Endothelial cell (in vitro differentiated cells): ENCODE results near the gene ABHD15. TPM values are rescaled to one million over a fixed set of nuclear protein-coding genes. Genes with fewer than 3 reads are reported as not detected.

ENCODE experiments used
- DNase-seq: peaks from one replicate; pipeline ENCODE4 v3.0.0; 2021; ENCODE audit warnings: low spot score
- H3K27ac Mint-ChIP-seq: one replicate; pipeline ENCODE4 v1.8.0; 2021; ENCODE audit warnings: mixed read lengths, inconsistent platforms; ENCODE audit not compliant: unreplicated experiment
- H3K27me3 Mint-ChIP-seq: one replicate; pipeline ENCODE4 v1.8.0; 2021; ENCODE audit warnings: mild to moderate bottlenecking, moderate library complexity, mixed read lengths, inconsistent platforms; ENCODE audit not compliant: unreplicated experiment
- H3K36me3 Mint-ChIP-seq: one replicate; pipeline ENCODE4 v1.8.0; 2021; ENCODE audit warnings: mild to moderate bottlenecking, low read depth, mixed read lengths, inconsistent platforms; ENCODE audit not compliant: unreplicated experiment
- H3K4me1 Mint-ChIP-seq: one replicate; pipeline ENCODE4 v1.8.0; 2021; ENCODE audit warnings: mild to moderate bottlenecking, mixed read lengths, inconsistent platforms; ENCODE audit not compliant: unreplicated experiment
- H3K4me3 Mint-ChIP-seq: one replicate; pipeline ENCODE4 v1.8.0; 2021; ENCODE audit warnings: mild to moderate bottlenecking, mixed read lengths, inconsistent platforms; ENCODE audit not compliant: unreplicated experiment
- H3K9me3 Mint-ChIP-seq: one replicate; pipeline ENCODE4 v1.8.0; 2021; ENCODE audit warnings: mixed read lengths, inconsistent platforms; ENCODE audit not compliant: unreplicated experiment
- total RNA-seq: library from RNA; stranded (reverse); fragmentation: NEBNext Ultra II Directional; extraction: Animal tissue kit (Norgen Biotek cat#: 25700); gene quantifications from one replicate; pipeline ENCODE4 v1.2.1, GENCODE V29; 2021; ENCODE audit not compliant: unreplicated experiment
- TF ChIP-seq, protein P1 (sequence below): fragments of 200-600 bp; sonication (generic); IDR thresholded peaks from one replicate; pipeline ENCODE4 v1.5.0; 2021; ENCODE audit warnings: antibody characterized with exemption; ENCODE audit not compliant: unreplicated experiment

Gene ABHD15
- total RNA-seq, 1 donor from 2014 or later = 1.7 TPM

DNA sequence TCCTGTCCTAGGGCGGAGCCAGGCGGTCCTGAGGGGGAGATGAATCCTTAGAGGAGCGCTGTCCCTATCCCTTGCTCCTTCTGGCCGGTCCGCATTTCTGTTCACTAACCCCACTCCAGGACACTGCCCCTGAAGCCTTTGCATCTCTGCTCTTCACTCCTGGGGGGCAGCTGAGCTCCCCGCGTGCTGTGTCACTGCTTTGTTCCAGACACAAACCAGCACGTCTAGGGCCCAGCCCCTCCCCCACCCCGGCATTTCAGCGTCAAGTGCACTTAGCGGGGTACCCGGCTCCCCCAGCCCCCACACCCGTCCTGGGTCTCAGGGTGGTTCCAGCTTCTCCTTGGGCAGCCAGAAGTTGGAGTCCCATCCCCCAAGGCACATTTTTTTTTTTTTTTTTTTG is 47.0 kb upstream of the ABHD15 start:
- peaks cover 15% of the 10 kb centered on the region for H3K4me1 Mint-ChIP-seq
- peaks cover 6% of the 10 kb centered on the region for H3K36me3 Mint-ChIP-seq
- DNase-seq = no peak
- no peak overlapping the region for H3K27ac Mint-ChIP-seq
- TF ChIP-seq, protein P1, sequence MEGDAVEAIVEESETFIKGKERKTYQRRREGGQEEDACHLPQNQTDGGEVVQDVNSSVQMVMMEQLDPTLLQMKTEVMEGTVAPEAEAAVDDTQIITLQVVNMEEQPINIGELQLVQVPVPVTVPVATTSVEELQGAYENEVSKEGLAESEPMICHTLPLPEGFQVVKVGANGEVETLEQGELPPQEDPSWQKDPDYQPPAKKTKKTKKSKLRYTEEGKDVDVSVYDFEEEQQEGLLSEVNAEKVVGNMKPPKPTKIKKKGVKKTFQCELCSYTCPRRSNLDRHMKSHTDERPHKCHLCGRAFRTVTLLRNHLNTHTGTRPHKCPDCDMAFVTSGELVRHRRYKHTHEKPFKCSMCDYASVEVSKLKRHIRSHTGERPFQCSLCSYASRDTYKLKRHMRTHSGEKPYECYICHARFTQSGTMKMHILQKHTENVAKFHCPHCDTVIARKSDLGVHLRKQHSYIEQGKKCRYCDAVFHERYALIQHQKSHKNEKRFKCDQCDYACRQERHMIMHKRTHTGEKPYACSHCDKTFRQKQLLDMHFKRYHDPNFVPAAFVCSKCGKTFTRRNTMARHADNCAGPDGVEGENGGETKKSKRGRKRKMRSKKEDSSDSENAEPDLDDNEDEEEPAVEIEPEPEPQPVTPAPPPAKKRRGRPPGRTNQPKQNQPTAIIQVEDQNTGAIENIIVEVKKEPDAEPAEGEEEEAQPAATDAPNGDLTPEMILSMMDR = no peak
- H3K4me3 Mint-ChIP-seq = no peak overlapping the region
- H3K27me3 Mint-ChIP-seq = peaks cover 21% of the 10 kb centered on the region
- H3K9me3 Mint-ChIP-seq = no peaks in the 10 kb centered on the region

DNA sequence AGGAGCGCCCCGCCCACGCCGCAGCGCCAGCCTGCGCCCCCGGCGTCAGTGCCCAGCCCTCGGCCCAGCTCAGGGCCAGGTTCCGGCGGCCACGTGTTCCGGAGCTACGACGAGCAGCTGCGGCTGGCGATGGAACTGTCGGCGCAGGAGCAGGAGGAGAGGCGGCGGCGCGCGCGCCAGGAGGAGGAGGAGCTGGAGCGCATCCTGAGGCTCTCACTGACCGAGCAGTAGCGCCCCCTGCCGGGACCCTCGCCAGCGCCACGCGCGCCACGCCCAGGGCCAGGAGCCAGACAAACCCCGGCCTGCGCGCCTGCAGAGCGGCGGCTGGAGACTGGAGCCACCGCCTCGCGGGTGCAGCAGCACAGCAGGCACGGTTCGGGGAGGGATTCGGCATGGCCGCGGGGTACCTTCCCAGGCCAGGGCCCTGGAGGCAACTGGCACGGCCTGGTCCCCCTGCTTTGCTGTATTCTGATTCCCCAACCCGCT is 46.6 kb upstream of the ABHD15 start:
- Mint-ChIP-seq H3K4me3 (no peak overlapping the region), H3K27me3 (peaks cover 21% of the 10 kb centered on the region), H3K9me3 (no peaks in the 10 kb centered on the region), H3K36me3 (peaks cover 6% of the 10 kb centered on the region), H3K4me1 (peaks cover 15% of the 10 kb centered on the region), H3K27ac (no peak overlapping the region)
- peak; percentile 99 for DNase-seq
- TF ChIP-seq, protein P1 = peak; percentile 94

DNA sequence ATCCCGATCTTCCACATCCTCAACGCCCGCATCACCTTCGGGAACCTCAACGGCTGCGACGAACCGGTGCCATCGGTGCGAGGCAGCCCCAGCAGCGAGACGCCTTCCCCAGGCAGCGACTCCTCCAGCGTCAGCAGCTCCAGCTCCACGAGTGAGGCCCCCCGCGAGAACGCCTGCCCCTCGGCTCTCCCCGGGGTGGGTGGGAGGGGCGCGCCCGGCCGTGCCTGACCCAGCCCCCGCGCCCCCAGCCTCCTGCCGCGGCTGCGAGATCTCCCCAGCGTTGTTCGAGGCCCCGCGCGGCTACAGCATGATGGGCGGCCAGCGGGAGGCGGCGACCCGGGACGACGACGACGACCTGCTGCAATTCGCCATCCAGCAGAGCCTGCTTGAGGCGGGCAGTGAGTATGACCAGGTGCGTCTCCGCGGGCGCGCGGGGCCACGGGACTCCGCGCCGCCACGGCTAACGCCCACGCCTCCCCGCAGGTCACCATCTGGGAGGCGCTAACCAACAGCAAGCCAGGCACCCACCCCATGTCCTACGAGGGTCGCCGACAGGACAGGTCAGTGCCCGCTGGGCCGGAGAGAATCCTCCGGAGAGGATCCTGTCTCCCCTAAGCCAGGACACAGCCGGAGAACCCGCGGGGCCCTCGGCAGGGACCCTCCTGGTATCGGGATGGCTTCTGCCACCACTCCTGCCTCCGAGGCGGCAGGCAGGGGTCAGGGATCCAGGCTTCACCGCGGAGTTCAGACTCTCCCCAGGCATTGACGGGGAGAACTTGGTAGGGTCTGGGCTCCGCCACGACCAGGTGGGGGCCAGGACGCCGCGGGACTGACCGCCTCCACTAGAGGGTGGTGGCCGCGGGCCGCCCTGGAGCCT is 45.8 kb upstream of the ABHD15 start:
- DNase-seq = no peak
- Mint-ChIP-seq H3K9me3 (no peaks in the 10 kb centered on the region), H3K36me3 (peaks cover 6% of the 10 kb centered on the region), H3K27ac (no peak overlapping the region), H3K4me1 (peaks cover 15% of the 10 kb centered on the region), H3K4me3 (no peak overlapping the region), H3K27me3 (peaks cover 21% of the 10 kb centered on the region)
- TF ChIP-seq, protein P1 = no peak

- Mint-ChIP-seq H3K4me1 (peaks cover 14% of the 10 kb centered on the region), H3K27ac (no peak overlapping the region), H3K4me3 (no peak overlapping the region), H3K9me3 (no peaks in the 10 kb centered on the region), H3K36me3 (peaks cover 6% of the 10 kb centered on the region), H3K27me3 (peaks cover 23% of the 10 kb centered on the region)
- DNase-seq = no peak
- TF ChIP-seq, protein P1 = no peak
Observed at GRCh38 chr17:29612094-29612403, 45.2 kb upstream of the ABHD15 start.
